Gastroesophageal sphincter (tissue), 4 donors: ENCODE results near the gene KCNJ3. TPM values are rescaled to one million over a fixed set of nuclear protein-coding genes. Genes with fewer than 3 reads are reported as not detected.

ENCODE experiments used
- ATAC-seq: fragments of 150-250 bp; one replicate; pipeline ENCODE4 v1.9.1; 2016; ENCODE audit warnings: mild to moderate bottlenecking, moderate library complexity
- H3K27ac ChIP-seq, 4 donors: fragments of 200-600 bp; sonication (generic) in 3 of 4; 1 replicate in 3 of 4; 2 replicates in 1 of 4; pipeline ENCODE4 v1.5.1; 2016 to 2019
- H3K27me3 ChIP-seq: fragments of 200-600 bp; sonication (generic); one replicate; pipeline ENCODE4 v1.5.1; 2019
- H3K36me3 ChIP-seq, 2 donors: fragments of 200-600 bp; sonication (generic); one replicate each; pipeline ENCODE4 v1.5.1; 2019; ENCODE audit warnings: control low read depth in 1 of 2
- H3K4me1 ChIP-seq, 3 donors: fragments of 200-600 bp; sonication (generic); 1 replicate in 2 of 3; 2 replicates in 1 of 3; pipeline ENCODE4 v1.5.1; 2016 to 2019; ENCODE audit warnings: control low read depth in 2 of 3
- H3K4me3 ChIP-seq, 2 donors: fragments of 200-600 bp; sonication (generic); one replicate each; pipeline ENCODE4 v1.5.1; 2019; ENCODE audit warnings: mild to moderate bottlenecking in 1 of 2, moderate library complexity in 1 of 2
- H3K9me3 ChIP-seq, 3 donors: fragments of 200-600 bp; sonication (generic); one replicate each; pipeline ENCODE4 v1.5.1; 2017 to 2019; ENCODE audit warnings: control low read depth in 2 of 3
- CTCF ChIP-seq, 4 experiments: fragments of 200-600 bp in 2 of 4; fragments of 450-650 bp in 2 of 4; sonication (generic) in 1 of 4; IDR thresholded peaks; one replicate each; pipeline ENCODE4 v1.5.1; 2017 to 2019; ENCODE audit warnings: antibody characterized with exemption in 4 of 4, mild to moderate bottlenecking in 2 of 4, moderate library complexity in 2 of 4
- EP300 ChIP-seq: sonication (generic); formaldehyde crosslinking; IDR thresholded peaks from one replicate; pipeline ENCODE4 v1.6.1; 2017; ENCODE audit warnings: antibody characterized with exemption, mild to moderate bottlenecking
- POLR2A ChIP-seq, 2 donors: fragments of 450-650 bp; IDR thresholded peaks; one replicate each; pipeline ENCODE4 v1.6.1; 2017; ENCODE audit warnings: antibody characterized with exemption in 2 of 2, mild to moderate bottlenecking in 2 of 2, moderate library complexity in 1 of 2
- POLR2AphosphoS5 ChIP-seq: sonication (generic); formaldehyde crosslinking; IDR thresholded peaks from one replicate; pipeline ENCODE4 v1.6.1; 2017; ENCODE audit warnings: antibody characterized with exemption
- WGBS, 2 donors: methylation state at CpG; one replicate each; pipeline ENCODE4 v1.1.5; 2018; ENCODE audit warnings: low coverage in 1 of 2; 5-methylcytosine and 5-hydroxymethylcytosine counted together
- total RNA-seq, 4 donors: library from RNA; depleted of rRNA; stranded (reverse); fragments of >200 nt; gene quantifications; one replicate each; pipeline ENCODE4 v1.1.0, GENCODE V29; 2016

KCNJ3 gene
- total RNA-seq, 4 donors from 2014 or later = 0.94 to 5.3 (median 1.5) TPM

- whole genome bisulfite sequencing, 2 donors = 57% methylated on average over 2 of the region's 2 CpGs; no CpG with 5 or more reads in 1 of the 2 donors
- no peak for ATAC-seq
- H3K36me3 ChIP-seq = no peaks in the 10 kb centered on the region
- TF ChIP-seq EP300 (no peak), CTCF (IDR thresholded peaks at IDR 0.05) (no peak), POLR2AphosphoS5 (no peak), POLR2A (IDR thresholded peaks at IDR 0.05) (no peak)
- no peaks in the 10 kb centered on the region for H3K4me1 ChIP-seq
- no peak overlapping the region for H3K4me3 ChIP-seq
- no peak overlapping the region for H3K27ac ChIP-seq
- no peaks in the 10 kb centered on the region for H3K27me3 ChIP-seq
- H3K9me3 ChIP-seq = no peaks in the 10 kb centered on the region
Observed at GRCh38 chr2:154825358-154825757, 126.9 kb downstream of the KCNJ3 start.

GRCh38 chr2:154826827-154827226 is 128.3 kb downstream of the KCNJ3 start:
- Histone ChIP-seq H3K27me3 (no peaks in the 10 kb centered on the region), H3K4me1 (no peaks in the 10 kb centered on the region), H3K4me3 (no peak overlapping the region), H3K36me3 (no peaks in the 10 kb centered on the region), H3K27ac (no peak overlapping the region), H3K9me3 (no peaks in the 10 kb centered on the region)
- ATAC-seq = no peak
- TF ChIP-seq EP300 (no peak), POLR2A (IDR thresholded peaks at IDR 0.05) (no peak), POLR2AphosphoS5 (no peak), CTCF (IDR thresholded peaks at IDR 0.05) (no peak)
- 45 to 51% methylated on average over 5 of the region's 5 CpGs for WGBS, 2 donors

- no peak for ATAC-seq
- 18 to 27% methylated on average over 1 of the region's 1 CpG for WGBS, 2 donors
Observed at GRCh38 chr2:154827286-154827685, 128.8 kb downstream of the KCNJ3 start.

GRCh38 chr2:154832711-154833110 is 134.2 kb downstream of the KCNJ3 start:
- Histone ChIP-seq H3K4me3 (no peak overlapping the region), H3K27ac (no peak overlapping the region), H3K27me3 (no peaks in the 10 kb centered on the region), H3K4me1 (no peaks in the 10 kb centered on the region), H3K9me3 (no peaks in the 10 kb centered on the region), H3K36me3 (no peaks in the 10 kb centered on the region)
- WGBS, 2 donors = 85 to 93% methylated on average over 2 of the region's 2 CpGs
- TF ChIP-seq POLR2A (IDR thresholded peaks at IDR 0.05) = no peak
- no peak for TF ChIP-seq EP300
- TF ChIP-seq POLR2AphosphoS5 = no peak
- no peak for TF ChIP-seq CTCF (IDR thresholded peaks at IDR 0.05)
- ATAC-seq = no peak

More at GRCh38 chr2:154827286-154827685, 128.8 kb downstream of the KCNJ3 start:
- Histone ChIP-seq H3K27ac (no peak overlapping the region), H3K9me3 (no peaks in the 10 kb centered on the region), H3K4me1 (no peaks in the 10 kb centered on the region), H3K36me3 (no peaks in the 10 kb centered on the region), H3K4me3 (no peak overlapping the region), H3K27me3 (no peaks in the 10 kb centered on the region)
- no peak for TF ChIP-seq EP300
- no peak for TF ChIP-seq POLR2A (IDR thresholded peaks at IDR 0.05)
- TF ChIP-seq POLR2AphosphoS5 = no peak
- no peak for TF ChIP-seq CTCF (IDR thresholded peaks at IDR 0.05)

- Histone ChIP-seq H3K27ac (no peak overlapping the region), H3K4me1 (no peaks in the 10 kb centered on the region), H3K4me3 (no peak overlapping the region), H3K9me3 (no peaks in the 10 kb centered on the region), H3K36me3 (no peaks in the 10 kb centered on the region), H3K27me3 (no peaks in the 10 kb centered on the region)
- 48 to 64% methylated on average over 2 of the region's 2 CpGs for WGBS, 2 donors
- TF ChIP-seq EP300 (no peak), POLR2AphosphoS5 (no peak), CTCF (IDR thresholded peaks at IDR 0.05) (no peak), POLR2A (IDR thresholded peaks at IDR 0.05) (no peak)
- no peak for ATAC-seq
Observed at GRCh38 chr2:154836632-154837031, 138.1 kb downstream of the KCNJ3 start.
